Fibroblast of skin of scalp (primary cell): ENCODE data around the gene S100A12.

Experiments used
- DNase-seq: peaks from one replicate; pipeline ENCODE4 v3.0.0-alpha.2; 2013

The S100A12 gene

DNA sequence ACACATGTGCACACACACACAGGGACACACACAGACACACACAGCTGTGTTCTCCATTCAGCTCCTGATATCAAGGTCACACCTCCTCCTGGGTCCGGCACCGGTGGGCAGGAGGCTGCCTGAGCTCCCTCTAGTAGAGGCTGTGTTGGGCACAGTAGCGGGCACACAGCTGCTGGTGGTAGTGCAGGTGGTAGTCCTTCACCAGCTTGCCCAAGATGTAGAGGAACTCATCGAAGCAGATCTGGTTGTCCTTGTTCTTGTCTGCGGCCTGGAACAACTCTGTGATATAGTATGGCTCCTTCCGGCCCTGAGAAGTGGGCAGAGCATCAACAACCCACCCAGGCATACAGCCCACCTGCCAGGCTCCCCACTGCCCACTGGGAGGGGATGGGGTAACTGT lies 21.0 kb upstream of the S100A12 start:
- no peak for DNase-seq

DNA sequence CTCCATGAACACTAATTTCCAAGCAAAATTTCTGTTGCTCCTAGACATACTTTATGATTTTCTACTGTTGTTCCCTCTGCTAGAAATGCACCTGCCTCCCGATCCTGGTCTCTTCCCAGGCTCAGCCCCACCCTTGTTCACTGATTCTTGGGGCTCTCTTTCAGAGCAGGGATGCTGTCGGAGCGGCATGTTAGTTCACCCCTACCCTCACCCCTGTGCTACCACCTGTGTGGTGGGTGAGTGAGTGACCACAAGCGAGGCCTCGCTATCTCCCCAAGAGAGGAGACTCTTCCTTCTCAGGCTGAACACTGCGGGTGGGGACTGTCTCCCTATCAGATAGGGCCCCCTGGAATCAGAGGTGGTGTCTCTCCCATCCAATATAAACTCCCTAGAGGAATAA lies 20.4 kb upstream of the S100A12 start:
- no peak for DNase-seq

DNA sequence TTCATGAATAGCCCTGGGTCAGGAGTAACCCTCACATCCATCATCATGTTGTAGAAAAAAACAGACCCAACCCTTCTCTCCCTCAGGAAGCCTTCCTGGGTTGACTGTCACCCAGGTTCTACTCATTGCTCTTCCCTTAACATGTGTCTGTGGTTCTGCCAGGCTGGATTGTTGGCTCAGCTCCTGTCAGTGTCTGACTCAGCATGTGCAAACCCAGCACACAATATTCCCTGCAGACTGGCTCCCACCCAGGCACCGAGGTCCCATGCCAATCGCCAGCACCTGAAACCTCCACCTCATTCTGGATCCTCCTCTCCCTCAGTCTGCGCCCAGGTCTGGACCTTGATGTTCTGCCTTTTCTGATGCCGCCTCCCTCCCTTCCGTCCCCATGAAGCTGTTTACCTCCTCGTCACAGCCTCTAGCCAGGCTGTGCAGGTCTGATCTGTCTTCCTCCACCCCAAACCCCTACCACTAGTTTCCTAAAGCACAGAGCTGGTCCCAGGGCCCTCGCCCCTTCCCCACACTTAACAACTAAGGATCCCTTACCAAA lies 19.8 kb upstream of the S100A12 start:
- DNase-seq = no peak

DNA sequence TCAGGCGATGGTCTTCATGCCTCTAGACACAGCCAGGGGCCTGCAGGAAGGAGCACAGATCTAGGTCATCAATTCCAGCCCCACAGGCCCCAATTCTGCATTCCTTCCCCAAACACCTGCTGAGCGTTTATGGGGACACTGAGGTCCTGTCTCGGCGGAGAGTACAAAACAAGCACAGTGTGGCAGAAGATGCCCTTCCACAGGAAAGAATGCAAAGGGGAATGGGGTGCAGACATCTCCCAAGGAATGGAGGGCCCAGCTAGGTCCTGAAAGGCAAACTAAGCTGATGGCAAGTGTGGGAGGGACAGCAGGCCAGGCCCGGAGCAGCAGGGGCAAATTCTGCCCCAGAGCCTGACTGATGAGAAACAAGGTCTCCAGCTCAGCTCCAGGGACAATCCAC lies 19.0 kb upstream of the S100A12 start:
- no peak for DNase-seq

DNA sequence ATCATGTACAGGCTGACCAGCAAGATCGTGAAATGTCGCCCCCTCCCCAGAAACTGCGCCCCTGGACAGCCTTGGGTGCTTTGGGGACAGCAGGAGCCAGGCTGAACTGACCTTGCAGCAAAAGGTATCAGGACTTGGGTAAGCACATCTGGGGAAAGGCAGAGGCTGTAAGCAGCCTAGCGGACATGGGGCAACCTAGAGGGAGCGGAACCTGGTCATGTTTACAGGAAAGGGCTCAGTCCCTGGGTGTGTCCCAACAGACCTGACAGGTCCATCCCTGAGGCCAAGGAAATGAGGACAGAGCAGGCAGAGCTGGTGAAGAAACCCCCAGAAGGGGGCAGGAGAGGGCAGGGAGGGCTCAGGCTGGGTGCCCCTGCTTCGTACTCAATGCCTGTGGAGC lies 18.5 kb upstream of the S100A12 start:
- no peak for DNase-seq

DNA sequence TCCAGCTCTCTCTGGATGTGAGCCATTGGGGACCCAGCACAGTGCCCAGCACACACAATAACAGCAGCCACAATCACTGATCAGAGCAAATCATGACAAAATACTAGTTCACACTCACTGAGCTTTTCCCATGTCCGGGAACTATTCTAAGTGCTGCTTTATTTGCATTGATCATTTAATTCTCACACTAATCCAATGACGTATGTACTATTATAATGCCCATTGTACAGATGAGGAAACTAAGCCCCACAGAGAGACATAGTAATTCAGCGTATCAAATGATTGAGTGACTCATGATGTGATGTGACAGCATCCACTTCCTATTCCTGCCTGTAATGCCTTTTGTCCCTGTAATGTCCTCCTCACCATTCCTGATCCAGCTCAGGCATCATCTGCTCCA lies 17.4 kb upstream of the S100A12 start:
- no peak for DNase-seq

DNA sequence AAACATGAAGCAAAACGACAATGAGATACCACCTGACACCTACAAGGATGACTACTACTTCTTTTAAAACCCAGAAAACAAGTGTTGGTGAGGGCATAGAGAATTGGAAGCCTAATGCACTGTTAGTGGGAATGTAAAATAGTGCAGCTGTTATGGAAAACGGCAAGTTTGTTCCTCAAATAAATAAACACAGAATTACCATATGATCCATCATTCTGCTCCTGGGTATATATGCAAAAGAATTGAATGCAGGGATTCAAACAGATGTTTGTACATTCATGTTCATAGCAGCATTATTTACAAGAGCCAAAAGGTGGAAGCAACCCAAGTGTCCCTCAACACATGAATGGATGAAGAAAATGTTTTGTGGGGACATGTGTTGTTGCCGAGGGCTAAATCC lies 16.8 kb upstream of the S100A12 start:
- DNase-seq = no peak

DNA sequence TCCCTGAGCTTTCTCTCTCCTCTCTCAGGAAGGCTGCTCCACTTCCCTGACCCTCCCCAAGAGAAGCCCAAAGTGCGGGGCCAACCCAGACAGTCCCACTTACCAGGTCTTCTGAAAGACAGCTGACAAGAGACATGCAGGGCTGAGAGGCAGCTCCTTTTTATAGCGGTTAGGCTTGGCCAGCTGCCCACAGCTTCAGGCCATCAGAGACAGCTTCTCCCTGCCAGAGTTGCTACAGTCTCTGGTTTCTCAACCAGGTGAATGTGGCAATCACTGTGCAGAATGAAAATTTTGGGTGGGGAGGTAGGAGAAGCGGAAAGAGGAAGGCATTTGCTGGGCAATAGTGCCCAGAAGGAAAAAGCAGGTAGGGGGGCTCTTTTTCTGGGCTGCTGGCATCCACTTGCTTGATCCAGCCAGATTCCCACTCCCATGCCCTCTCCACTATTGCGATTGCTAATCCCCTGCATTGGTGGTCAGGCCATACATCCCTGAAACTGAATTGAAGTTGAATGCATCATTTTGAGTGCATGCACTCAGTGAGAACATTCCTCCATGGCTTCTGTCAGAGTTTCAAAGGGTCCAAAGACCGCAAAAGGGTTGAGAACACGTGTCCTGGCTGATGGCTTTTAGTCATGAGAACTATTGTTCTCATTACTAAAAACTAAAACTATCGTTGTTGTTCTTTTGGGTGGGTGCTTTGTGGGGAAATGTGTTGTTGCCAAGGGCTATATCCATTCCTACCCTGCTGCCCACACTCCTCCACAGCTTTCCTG lies 15.7 kb upstream of the S100A12 start, which contains the start of gene S100A8:
TSS of gene S100A8 (minus strand) at position 136 of the 773 bp plus-strand sequence. CDS start 538 bp downstream, outside the sequence.
- DNase-seq = no peak

DNA sequence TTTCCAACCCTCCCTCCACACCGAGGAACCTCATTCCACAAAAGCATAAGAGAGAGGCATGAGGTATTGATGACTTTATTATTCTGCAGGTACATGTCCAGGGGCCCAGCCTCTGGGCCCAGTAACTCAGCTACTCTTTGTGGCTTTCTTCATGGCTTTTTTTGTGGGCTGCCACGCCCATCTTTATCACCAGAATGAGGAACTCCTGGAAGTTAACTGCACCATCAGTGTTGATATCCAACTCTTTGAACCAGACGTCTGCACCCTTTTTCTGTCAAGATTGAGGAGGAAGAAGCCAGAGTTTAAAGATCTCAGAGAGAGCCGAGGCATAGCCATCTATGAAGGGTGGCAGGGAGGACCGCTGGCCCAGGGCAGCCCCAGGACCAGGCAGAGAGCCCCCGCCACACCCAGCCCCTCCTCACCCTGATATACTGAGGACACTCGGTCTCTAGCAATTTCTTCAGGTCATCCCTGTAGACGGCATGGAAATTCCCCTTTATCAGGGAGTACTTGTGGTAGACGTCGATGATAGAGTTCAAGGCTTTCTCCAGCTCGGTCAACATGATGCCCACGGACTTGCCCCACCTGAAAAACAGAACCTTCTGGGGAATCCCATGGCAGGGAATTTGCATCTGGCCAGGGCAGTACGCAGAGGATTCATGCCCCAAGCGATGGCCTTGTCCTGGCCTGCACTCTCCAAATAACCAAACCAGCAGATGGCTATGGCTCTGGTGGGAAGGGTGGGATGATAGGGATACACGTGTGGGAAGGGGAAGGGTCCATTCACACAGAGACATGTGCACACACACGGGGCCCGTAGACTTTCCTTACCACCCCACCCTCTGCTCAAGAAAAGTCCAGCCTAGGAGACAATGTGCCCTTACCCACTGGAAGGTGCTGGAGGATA lies 14.8 kb upstream of the S100A12 start:
- no peak for DNase-seq

DNA sequence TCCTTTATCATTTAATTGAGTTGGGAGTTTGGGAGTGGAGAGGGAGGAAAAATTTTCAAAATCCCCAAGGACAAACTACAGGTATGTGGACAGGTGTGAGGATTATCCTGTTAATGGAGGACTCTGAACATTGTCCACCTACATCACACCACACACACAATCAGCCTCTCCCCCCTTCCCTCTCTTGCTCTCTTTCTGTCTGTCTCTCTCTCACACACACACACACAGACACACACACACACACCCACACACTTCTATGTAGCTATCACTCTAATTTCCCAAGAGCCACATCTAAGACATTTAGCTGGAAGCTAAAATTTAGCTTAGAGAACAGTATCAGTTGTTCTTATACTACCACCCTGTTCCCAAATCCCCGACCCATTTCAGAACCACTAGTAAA lies 14.0 kb upstream of the S100A12 start:
- DNase-seq = no peak

DNA sequence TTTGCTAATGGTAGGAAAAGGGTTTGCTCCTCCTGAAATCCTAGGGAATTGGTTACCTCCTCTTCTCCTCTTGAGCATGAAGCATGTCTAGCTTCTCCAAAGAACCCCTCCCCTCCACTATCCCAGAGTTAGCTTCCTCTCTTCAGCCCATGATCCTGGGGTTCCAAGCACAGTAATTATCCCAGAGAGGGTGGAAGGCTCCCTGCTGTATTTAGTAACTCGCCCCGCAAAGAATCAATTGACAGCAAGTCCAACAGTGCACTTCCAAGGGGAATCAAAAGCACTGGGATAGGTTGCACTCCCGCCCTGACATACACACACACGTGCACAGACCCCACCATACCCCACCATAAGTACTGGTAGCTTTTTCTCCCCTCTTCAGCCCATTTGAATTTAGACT lies 12.4 kb upstream of the S100A12 start:
- no peak for DNase-seq

DNA sequence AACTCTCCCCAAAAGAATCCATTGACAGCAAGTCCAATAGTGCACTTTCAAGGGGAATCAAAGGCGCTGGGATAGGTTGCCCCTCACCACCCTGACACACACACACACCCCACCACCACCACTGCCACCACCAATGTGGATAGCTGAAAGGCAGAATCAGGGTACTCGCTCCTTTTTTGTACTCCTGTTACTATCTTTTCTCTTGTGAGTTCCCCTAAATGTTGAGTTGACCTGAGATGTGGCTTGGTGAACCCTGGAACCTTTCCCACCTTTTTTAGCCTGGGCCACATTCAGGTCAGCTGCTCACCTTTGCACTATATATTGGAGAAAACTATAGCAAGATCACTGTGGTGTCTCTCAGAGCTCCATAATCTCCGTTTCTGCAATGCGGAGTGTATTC lies 11.6 kb upstream of the S100A12 start:
- no peak for DNase-seq

DNA sequence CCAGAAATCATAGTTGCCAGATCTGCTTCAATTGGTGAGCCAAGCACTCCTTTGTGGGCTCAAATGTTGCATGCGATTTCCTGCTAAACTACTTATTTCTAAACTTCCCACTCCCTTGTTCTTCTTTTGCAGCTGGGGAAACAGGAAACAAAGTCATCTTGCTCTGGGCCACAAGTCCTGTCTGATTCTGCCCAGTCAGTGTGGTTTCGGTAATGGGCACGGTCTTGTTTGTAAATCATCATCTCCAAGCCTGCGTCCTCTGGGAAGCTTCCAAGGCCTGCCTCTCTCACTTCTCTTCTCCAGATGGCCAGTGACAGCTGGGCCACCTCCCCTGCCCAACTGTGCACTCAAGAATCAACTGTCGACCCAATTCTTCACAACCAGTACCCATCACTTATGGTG lies 11.1 kb upstream of the S100A12 start:
- DNase-seq = no peak

DNA sequence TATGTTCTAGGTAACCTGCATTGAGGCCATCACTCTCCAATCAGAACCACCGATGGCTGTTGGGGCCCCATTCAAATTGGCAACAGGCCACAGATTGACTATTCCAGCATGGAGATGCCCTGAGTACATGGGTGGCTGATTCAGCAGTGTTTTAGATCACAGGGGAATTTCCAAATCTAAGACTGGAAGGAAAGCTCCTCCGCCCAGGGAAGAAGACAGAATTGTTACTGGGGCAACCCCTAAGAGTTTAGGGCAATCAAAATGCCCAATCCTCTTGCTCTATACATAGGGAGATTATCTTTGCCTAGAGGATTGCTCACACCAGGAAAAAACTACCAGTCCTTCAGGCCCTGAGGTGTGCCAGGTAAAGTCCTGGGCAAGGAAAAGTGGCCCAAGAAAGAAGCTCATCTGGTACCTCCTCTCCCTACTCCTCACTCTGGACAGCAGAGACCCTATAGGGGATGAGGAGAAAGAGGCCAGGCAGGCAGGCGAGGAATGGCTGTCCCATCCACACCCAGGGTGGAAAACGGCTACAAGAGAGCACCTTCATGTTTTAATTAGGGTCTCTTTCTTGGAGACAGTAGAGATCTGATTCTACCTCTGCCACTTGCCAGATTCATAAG lies 9.6 kb upstream of the S100A12 start:
- no peak for DNase-seq

DNA sequence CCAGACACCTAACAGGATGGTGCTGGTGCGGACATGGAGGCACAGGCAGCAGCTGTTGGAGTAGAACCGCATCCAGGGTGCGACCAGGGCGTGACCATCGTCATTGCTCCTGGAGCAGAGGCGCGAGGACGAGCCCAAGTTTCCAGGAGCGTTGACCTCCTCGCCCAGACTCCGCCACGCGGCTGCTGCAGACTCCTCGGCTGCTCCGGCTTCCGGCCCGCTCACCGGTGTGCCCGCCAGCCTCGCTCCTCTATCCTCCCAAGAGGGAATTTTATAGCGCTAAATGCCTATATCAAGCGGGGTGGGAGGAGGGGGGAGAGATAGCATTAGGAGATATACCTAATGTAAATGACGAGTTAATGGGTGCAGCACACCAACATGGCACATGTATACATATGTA lies 5.3 kb upstream of the S100A12 start:
- DNase-seq = no peak

DNA sequence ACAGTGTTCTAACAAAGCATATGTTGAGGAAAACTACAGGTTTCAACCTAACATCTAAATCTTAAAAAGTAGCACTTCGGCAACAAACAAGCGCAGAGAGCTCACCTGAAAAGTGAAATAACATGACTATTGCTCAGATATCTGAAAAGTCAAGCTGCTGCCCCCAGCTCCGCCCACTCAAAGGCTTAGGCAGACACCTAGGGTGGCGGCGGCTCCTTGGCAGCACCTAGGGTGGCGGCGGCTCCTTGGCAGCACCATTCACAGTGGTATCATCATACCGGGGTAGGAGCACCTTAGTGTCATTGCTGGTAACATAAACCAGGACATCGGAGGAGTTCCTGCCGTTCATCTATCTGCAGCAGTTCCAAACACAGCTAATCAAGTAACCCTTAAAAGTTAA lies 4.2 kb upstream of the S100A12 start:
- DNase-seq = no peak

DNA sequence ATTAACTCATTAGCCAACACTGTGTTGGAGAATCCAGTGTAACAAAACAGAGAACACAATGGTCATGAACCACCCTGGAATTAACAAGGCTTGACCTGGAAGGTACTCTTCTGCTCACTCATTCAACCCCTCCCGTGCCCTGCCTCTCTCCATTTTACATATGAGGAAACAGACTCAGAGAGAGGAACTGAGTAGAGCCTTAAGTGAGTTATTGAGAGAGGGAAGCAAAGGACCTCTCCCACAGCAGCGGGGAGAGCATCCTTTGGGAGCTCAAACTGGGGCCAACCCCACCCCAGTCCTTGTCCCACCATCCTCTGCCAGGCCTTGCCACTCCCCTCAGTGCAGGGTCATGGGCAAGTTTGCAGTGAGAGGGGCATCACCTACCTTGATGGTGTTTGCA lies 1.4 kb downstream of the S100A12 start:
- no peak for DNase-seq

DNA sequence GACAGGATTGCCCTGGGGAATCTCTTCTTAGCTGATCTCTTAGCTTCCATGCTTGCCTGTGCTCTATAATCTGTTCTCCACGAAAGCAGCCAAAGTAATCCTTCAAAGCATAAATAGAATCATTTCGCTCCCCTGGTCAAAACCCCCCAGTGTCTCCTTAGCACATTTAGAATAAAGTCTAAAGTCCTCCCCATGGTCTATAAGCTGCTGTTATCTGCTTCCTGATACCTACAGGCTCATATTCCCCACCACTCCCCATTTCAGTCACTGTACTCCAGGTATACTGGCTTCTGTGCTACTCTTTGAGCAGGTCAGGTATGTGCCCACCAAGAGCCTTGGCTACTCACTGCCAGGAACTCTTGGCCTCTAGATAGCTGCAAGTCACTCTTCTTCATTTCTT lies 2.9 kb downstream of the S100A12 start:
- DNase-seq = no peak

DNA sequence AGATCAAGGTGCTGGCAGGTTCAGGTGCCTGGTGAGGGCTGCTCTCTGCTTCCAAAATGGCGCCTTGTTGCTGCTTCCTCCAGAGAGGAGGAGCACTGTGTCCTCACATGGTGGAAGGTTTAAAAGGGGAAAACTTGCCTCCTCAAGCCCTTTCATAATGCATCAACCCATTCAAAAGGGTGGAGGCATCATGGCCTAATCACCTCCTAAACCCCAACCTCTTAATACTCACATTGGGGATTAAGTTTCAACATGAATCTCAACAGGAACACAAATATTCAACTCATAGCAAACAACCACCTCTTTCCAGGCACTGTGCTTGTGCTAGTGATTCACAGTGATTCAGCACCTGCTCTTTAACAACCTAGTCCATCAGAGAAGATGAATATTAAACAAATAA lies 4.2 kb downstream of the S100A12 start:
- no peak for DNase-seq

DNA sequence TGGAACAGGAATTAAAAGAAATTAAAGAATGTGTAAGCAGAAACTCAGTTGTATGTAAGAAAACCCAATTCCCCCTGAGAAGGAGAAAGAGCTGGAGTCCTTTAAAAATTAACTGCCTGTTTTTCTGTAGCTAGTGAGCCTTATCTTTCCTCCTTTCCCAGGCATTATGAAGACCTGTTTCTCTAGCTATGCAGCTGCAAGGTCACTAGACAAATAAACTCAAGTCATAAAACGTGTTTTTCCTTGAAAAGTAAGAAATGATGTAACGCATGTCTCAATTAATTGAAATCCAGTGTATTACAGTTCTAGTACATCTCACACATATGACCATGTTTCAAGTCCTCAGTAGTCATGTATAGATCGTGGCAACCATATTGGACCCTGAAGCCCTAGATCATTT lies 5.3 kb downstream of the S100A12 start:
- DNase-seq = no peak

DNA sequence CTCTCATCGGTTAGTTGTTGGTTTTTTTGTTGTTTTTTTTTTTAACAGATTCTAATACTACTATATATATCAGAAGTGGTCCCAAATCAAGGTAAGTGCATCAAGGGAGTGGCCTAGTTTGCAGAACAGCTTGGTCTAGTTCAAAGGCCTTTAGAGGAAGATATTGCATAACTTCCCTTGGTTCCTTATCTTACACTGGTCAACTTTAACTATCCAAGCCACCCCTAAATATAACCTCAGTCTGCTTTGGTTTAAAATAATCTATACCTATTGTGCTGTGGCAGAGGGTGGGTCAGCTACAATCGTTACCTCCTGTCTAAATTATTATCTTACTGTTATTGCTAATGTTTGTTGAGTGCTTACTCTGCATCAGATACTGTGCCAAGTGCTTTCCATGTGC lies 6.9 kb downstream of the S100A12 start:
- DNase-seq = no peak

DNA sequence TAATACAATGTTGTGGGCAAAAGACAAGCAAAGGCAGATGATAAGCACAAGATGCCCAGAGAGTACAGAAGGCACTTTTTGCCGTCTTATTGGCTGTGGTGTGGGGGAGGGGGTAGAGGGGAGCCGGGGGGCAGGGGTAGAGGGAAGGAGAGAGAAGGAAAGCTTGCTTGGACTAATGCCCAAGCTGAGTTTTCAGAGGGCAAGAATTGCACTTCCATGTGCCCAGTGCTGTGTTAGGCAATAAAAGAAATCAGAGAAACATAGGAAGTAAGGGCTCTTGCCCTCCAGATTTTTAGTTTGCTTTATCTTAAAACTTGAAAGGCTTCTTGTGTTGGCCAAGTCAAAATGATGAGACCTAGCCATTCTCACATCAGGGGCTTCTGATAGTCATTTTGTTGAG lies 8.3 kb downstream of the S100A12 start:
- no peak for DNase-seq

DNA sequence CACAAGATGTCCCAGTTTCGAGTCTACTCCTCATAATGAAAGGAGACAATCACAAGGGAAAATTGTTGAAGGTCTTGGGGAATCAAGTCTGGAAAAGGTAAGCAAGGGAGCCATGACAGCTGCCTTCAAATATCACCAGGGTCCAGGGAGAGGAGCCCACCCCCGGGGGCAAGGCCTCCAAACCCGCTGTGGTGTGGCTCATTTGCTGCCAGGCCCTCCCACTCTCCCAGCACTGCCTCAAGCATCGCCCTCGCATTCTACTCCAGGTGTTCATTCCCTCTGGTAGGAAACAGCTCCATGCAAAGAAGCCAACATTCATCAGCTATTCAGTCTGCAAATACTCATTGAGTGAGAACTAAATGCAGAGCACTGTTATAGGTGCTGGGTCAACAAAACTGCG lies 9.2 kb downstream of the S100A12 start:
- no peak for DNase-seq
